ENCODE results near the gene HCK.
"Not testable (repeated sequence)": the region's sequence is repeated elsewhere in the genome, so short reads cannot be mapped to it uniquely, and the experiment has no call there.

HCK gene

GRCh38 chr20:32029561-32029960 is 22.5 kb upstream of the HCK start:
- no peak for DNase-seq (ENCODE audit: low read depth)

GRCh38 chr20:32031007-32031958 is 20.8 kb upstream of the HCK start:
- DNase-seq (ENCODE audit: low read depth), result peak; percentile 69

GRCh38 chr20:32033316-32033715 is 18.7 kb upstream of the HCK start:
- no peak for DNase-seq (ENCODE audit: low read depth)

- DNase-seq (ENCODE audit: low read depth), result not testable (repeated sequence)
These were observed 18.3 kb upstream of the HCK start for GRCh38 chr20:32033721-32034120.

GRCh38 chr20:32034581-32035425 is 17.2 kb upstream of the HCK start:
- DNase-seq (ENCODE audit: low read depth), result no peak

GRCh38 chr20:32035426-32035779 is 16.6 kb upstream of the HCK start:
- no peak for DNase-seq (ENCODE audit: low read depth)

GRCh38 chr20:32036252-32036651 is 15.8 kb upstream of the HCK start:
- DNase-seq (ENCODE audit: low read depth), result no peak

- peak; percentile 16 for DNase-seq (ENCODE audit: low read depth)
These were observed 15.1 kb upstream of the HCK start for GRCh38 chr20:32036716-32037485.

GRCh38 chr20:32037929-32038328 is 14.1 kb upstream of the HCK start:
- DNase-seq (ENCODE audit: low read depth), result peak; percentile 41

- no peak for DNase-seq (ENCODE audit: low read depth)
These were observed 11.7 kb upstream of the HCK start for GRCh38 chr20:32040142-32040953.

GRCh38 chr20:32045999-32046398 is 6.0 kb upstream of the HCK start:
- no peak for DNase-seq (ENCODE audit: low read depth)

- no peak for DNase-seq (ENCODE audit: low read depth)
These were observed 1.7 kb upstream of the HCK start for GRCh38 chr20:32050324-32050841.

- DNase-seq (ENCODE audit: low read depth), result no peak
These were observed 1.0 kb upstream of the HCK start for GRCh38 chr20:32050851-32051556.

GRCh38 chr20:32051720-32052089 is 337 bp upstream of the HCK start:
- no peak for DNase-seq (ENCODE audit: low read depth)

GRCh38 chr20:32052778-32053362 is 828 bp downstream of the HCK start:
- no peak for DNase-seq (ENCODE audit: low read depth)

GRCh38 chr20:32053648-32054047 is 1.6 kb downstream of the HCK start:
- DNase-seq (ENCODE audit: low read depth), result no peak

- DNase-seq (ENCODE audit: low read depth), result no peak
These were observed 4.9 kb downstream of the HCK start for GRCh38 chr20:32056708-32057483.

GRCh38 chr20:32057656-32058184 is 5.7 kb downstream of the HCK start:
- no peak for DNase-seq (ENCODE audit: low read depth)

- no peak for DNase-seq (ENCODE audit: low read depth)
These were observed 7.1 kb downstream of the HCK start for GRCh38 chr20:32059189-32059588.

Data from fibroblast of the conjunctiva (primary cell).